AG04449 (cell line): ENCODE results near the gene PRH2.

Experiments
- CTCF ChIA-PET: fragments of 350-600 bp; formaldehyde crosslinking; extraction: SDS; loops from one replicate; lab custom pipeline; 2021; ENCODE audit warnings: antibody characterized with exemption; lab: Yijun Ruan, JAX
- POLR2A ChIA-PET: fragments of 400-600, 350-600 bp; formaldehyde crosslinking; extraction: SDS; loops from one replicate; lab custom pipeline; 2020; ENCODE audit warnings: antibody characterized with exemption, inconsistent platforms; lab: Yijun Ruan, JAX
- DNase-seq: peaks from one replicate; pipeline ENCODE4 v3.0.0-alpha.2; 2010; ENCODE audit warnings: low read depth, low spot score
- H3K4me3 ChIP-seq: 2 replicates; pipeline ENCODE4 v1.5.1; 2011; ENCODE audit warnings: low read depth, mild to moderate bottlenecking, control low read depth, low read length
- TF ChIP-seq, protein P1 (sequence below): IDR thresholded peaks from one replicate; pipeline ENCODE4 v1.5.1; 2011; ENCODE audit warnings: mild to moderate bottlenecking, moderate library complexity, low read length, control low read depth, inconsistent platforms; ENCODE audit not compliant: insufficient read depth; ENCODE audit errors: missing control alignments

Gene PRH2

DNA sequence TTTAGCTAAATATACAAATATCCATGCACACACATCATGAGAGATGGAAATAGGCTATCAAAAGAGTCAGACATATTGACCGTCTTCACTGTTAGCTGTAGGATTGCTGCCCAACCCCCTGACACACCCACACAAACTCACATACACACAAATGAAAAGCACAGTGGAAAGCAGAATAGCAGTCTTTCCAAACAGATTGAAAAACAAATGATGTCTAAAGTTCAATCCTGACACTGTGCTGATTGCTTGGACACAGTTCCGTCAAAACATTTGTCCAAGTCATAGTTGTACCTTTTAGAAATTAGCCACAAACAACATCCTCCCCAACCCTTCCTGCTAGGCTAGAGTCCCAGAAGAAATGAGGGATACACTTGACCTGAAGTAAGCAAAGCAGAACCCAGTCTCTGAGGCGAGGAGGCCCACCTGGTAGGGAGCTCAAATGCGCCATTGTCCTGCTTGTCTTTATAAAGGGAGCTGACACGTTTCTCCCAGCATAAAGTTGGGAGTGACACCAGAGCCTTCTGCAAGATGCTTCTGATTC is at the start of gene PRH2:
Gene PRH2, plus strand, starts transcription at position 491 of the 541 bp plus-strand sequence. Its CDS starts 38 bp downstream, at position 529.
- TF ChIP-seq, protein P1, sequence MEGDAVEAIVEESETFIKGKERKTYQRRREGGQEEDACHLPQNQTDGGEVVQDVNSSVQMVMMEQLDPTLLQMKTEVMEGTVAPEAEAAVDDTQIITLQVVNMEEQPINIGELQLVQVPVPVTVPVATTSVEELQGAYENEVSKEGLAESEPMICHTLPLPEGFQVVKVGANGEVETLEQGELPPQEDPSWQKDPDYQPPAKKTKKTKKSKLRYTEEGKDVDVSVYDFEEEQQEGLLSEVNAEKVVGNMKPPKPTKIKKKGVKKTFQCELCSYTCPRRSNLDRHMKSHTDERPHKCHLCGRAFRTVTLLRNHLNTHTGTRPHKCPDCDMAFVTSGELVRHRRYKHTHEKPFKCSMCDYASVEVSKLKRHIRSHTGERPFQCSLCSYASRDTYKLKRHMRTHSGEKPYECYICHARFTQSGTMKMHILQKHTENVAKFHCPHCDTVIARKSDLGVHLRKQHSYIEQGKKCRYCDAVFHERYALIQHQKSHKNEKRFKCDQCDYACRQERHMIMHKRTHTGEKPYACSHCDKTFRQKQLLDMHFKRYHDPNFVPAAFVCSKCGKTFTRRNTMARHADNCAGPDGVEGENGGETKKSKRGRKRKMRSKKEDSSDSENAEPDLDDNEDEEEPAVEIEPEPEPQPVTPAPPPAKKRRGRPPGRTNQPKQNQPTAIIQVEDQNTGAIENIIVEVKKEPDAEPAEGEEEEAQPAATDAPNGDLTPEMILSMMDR: no peak
- ChIA-PET POLR2A (no interaction called here), CTCF (no interaction called here)
- no peak for DNase-seq
- H3K4me3 ChIP-seq: no peak within 1 kb of the TSS

DNA sequence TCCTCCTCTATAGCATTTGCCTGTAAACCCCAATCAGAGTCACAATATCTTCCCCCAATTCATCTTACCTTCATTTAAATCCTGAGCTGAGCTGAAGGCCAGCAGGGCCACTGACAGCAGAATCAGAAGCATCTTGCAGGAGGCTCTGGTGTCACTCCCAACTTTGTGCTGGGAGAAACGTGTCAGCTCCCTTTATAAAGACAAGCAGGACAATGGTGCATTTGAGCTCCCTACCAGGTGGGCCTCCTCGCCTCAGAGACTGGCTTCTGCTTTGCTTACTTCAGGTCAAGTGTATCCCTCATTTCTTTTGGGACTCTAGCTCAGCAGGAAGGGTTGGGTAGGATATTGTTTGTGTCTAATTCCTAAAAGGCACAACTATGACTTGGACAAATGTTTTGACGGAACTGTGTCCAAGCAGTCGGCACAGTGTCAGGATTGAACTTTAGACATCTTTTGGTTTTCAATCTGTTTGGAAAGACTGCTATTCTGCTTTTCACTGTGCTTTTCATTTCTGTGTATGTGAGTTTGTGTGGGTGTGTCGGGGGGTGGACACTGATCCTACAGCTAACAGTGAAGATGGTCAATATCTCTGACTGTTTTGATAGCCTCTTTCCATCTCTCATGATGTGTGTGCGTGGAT is 44.8 kb upstream of the PRH2 start, which contains the start of gene PRH1:
Gene PRH1, minus strand, starts transcription at position 170 of the 640 bp plus-strand sequence. Its CDS starts 38 bp downstream, at position 132.
- CTCF ChIA-PET: no interaction called here

DNA sequence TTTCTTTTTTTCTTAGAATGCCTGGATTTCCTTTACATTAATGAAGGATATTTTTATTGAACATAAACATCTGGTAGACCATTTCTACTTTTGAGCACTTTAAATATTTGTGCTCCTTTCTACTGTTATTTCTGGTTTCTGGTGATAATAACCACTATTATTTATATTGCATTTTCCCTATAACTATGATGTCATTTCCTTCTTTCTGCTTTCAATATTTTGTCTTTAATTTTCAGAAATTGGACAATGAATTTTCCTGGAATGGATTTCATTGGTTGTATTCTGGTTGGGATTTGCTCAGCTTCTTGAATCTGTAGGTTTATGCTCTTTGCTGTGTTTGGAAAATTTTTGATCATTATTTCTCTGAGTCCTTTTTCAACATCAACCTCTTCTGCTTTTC is 39.8 kb upstream of the PRH2 start:
- ChIA-PET CTCF (no interaction called here), POLR2A (no interaction called here)

More for the DNA sequence above, 44.8 kb upstream of the PRH2 start, which contains the start of gene PRH1:
- POLR2A ChIA-PET: no interaction called here
- DNase-seq: no peak
- TF ChIP-seq, protein P1: no peak
- H3K4me3 ChIP-seq: no peak within 1 kb of the TSS

DNA sequence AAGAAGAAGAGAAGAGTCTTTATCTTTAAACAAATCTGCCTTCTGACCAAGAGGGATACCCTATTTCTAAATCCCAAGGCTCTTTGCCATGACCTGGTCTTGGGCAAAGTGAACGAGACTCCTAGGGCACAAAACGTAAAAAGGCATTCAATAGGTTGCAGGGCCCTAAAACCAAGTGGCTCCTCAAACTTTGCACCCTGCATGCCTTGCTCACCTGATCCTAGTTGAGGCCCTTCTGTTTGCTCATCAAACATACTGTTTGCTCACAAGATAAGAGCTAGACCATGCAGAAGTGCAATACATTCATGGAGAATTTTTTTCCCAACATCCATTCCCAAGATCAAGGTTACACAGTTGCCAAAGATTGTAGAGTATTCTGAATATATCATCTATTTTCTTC is 37.1 kb upstream of the PRH2 start:
- CTCF ChIA-PET: interaction anchor here (1.3 kb wide), 1 partner anchor 10 kb away, joined by 4 read pairs; no protein-coding TSS in a partner anchor

More for the DNA sequence above, 39.8 kb upstream of the PRH2 start:
- TF ChIP-seq, protein P1: no peak
- H3K4me3 ChIP-seq: no peak overlapping the region
- DNase-seq: no peak

DNA sequence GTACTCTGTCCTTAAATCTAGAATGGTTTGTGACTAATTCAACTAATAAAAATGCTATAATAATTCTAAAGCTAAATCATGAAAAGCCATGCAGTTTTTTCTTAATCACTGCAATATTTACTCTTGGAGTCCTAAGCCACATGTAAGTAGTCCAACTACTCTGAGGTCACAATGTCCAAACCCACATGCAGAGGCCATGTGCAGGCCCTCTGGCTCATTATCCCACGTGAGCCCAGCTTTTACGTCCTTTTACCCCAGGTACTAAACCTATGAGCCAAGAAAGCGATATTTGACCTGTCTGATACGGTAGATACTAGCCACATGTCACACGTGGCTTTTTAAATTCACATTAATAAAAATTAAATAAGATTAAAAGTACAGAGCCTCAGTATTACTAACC is 32.2 kb upstream of the PRH2 start:
- no peak overlapping the region for H3K4me3 ChIP-seq
- ChIA-PET POLR2A (no interaction called here), CTCF (no interaction called here)
- TF ChIP-seq, protein P1: no peak
- DNase-seq: no peak

More for the DNA sequence above, 37.1 kb upstream of the PRH2 start:
- H3K4me3 ChIP-seq: no peak overlapping the region
- DNase-seq: no peak
- TF ChIP-seq, protein P1: no peak
- POLR2A ChIA-PET: no interaction called here

DNA sequence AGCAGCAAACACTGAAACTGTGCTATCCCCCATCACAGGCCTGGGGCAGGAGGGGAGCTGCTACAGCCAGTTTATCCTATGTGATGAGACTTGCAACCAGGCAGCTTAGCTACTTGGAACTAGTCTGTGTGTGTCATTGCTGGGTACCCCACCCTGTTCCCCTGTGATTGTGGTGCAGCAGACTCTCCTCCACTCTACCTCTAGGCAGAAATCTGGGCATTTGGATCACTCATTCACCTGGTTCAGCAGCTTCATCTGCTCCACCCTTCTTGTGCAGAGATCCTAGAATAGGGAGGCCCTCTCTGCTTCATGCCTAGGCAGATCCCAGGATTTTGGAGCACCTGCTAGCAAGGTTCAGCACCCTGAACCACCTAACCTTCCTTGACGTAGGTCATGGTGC is 28.5 kb upstream of the PRH2 start:
- no peak overlapping the region for H3K4me3 ChIP-seq
- ChIA-PET POLR2A (no interaction called here), CTCF (no interaction called here)
- TF ChIP-seq, protein P1: no peak
- no peak for DNase-seq
